ES-I3 (cell line): ENCODE data around the gene MBNL1.

Source experiments
- H3K36me3 ChIP-seq: 2 replicates; pipeline ENCODE4 v1.6.1; 2013; ENCODE audit warnings: mild to moderate bottlenecking, low read length, control low read depth, moderate library complexity; ENCODE audit not compliant: insufficient read depth
- H3K4me1 ChIP-seq: 2 replicates; pipeline ENCODE4 v1.6.1; 2013; ENCODE audit warnings: mild to moderate bottlenecking, control low read depth, low read length; ENCODE audit not compliant: insufficient read depth
- H3K9ac ChIP-seq: 2 replicates; pipeline ENCODE4 v1.6.1; 2013; ENCODE audit warnings: low read depth, mild to moderate bottlenecking, low read length, moderate library complexity
- H3K9me3 ChIP-seq: 2 replicates; pipeline ENCODE4 v1.6.1; 2013; ENCODE audit warnings: mild to moderate bottlenecking, low read length, moderate library complexity; ENCODE audit not compliant: control insufficient read depth, insufficient read depth

MBNL1 gene

GRCh38 chr3:152259468-152259867 is 9.3 kb upstream of the MBNL1 start:
- no peaks in the 10 kb centered on the region for H3K4me1 ChIP-seq
- H3K9me3 ChIP-seq, result no peaks in the 10 kb centered on the region
- no peaks in the 10 kb centered on the region for H3K36me3 ChIP-seq
- no peak overlapping the region for H3K9ac ChIP-seq

GRCh38 chr3:152260026-152260425 is 8.7 kb upstream of the MBNL1 start:
- Histone ChIP-seq H3K9me3 (no peaks in the 10 kb centered on the region), H3K36me3 (no peaks in the 10 kb centered on the region), H3K4me1 (no peaks in the 10 kb centered on the region), H3K9ac (no peak overlapping the region)

- Histone ChIP-seq H3K9me3 (no peaks in the 10 kb centered on the region), H3K9ac (no peak overlapping the region), H3K36me3 (no peaks in the 10 kb centered on the region), H3K4me1 (no peaks in the 10 kb centered on the region)
Observed at GRCh38 chr3:152260529-152260928, 8.2 kb upstream of the MBNL1 start.

GRCh38 chr3:152261329-152261728 is 7.4 kb upstream of the MBNL1 start:
- H3K4me1 ChIP-seq, result peaks cover 2% of the 10 kb centered on the region; the same call in 1 of the 2 replicates

GRCh38 chr3:152263711-152264110 is 5.0 kb upstream of the MBNL1 start:
- Histone ChIP-seq H3K4me1 (peaks cover 20% of the 10 kb centered on the region), H3K9ac (no peak overlapping the region), H3K36me3 (no peaks in the 10 kb centered on the region), H3K9me3 (no peaks in the 10 kb centered on the region)

More at GRCh38 chr3:152261329-152261728, 7.4 kb upstream of the MBNL1 start:
- H3K36me3 ChIP-seq, result no peaks in the 10 kb centered on the region
- H3K9me3 ChIP-seq, result no peaks in the 10 kb centered on the region
- no peak overlapping the region for H3K9ac ChIP-seq

- Histone ChIP-seq H3K9me3 (no peaks in the 10 kb centered on the region), H3K9ac (no peak overlapping the region), H3K4me1 (peaks cover 20% of the 10 kb centered on the region), H3K36me3 (no peaks in the 10 kb centered on the region)
Observed at GRCh38 chr3:152264378-152264777, 4.4 kb upstream of the MBNL1 start.

GRCh38 chr3:152266221-152266995 is 2.3 kb upstream of the MBNL1 start:
- Histone ChIP-seq H3K9ac (no peak overlapping the region), H3K9me3 (no peaks in the 10 kb centered on the region), H3K36me3 (no peaks in the 10 kb centered on the region), H3K4me1 (peaks cover 20% of the 10 kb centered on the region)

GRCh38 chr3:152267831-152268554 is 736 bp upstream of the MBNL1 start:
- Histone ChIP-seq H3K4me1 (peaks cover 20% of the 10 kb centered on the region), H3K9ac (peak overlapping the region; percentile 62), H3K36me3 (no peaks in the 10 kb centered on the region), H3K9me3 (no peaks in the 10 kb centered on the region)

- Histone ChIP-seq H3K4me1 (peaks cover 20% of the 10 kb centered on the region), H3K36me3 (no peaks in the 10 kb centered on the region), H3K9ac (peak overlapping the region; percentile 62), H3K9me3 (no peaks in the 10 kb centered on the region)
Observed at GRCh38 chr3:152269056-152269830, 514 bp downstream of the MBNL1 start.

- H3K36me3 ChIP-seq, result no peaks in the 10 kb centered on the region
- H3K9ac ChIP-seq, result peak overlapping the region; percentile 62
- H3K4me1 ChIP-seq, result peaks cover 23% of the 10 kb centered on the region
- no peaks in the 10 kb centered on the region for H3K9me3 ChIP-seq
Observed at GRCh38 chr3:152269831-152270734, 1.4 kb downstream of the MBNL1 start.

- H3K9ac ChIP-seq, result no peak overlapping the region
- no peaks in the 10 kb centered on the region for H3K9me3 ChIP-seq
- no peaks in the 10 kb centered on the region for H3K36me3 ChIP-seq
- peaks cover 25% of the 10 kb centered on the region for H3K4me1 ChIP-seq
Observed at GRCh38 chr3:152270937-152271336, 2.2 kb downstream of the MBNL1 start.

GRCh38 chr3:152271501-152272236 is 2.9 kb downstream of the MBNL1 start:
- Histone ChIP-seq H3K4me1 (peaks cover 20% of the 10 kb centered on the region), H3K9me3 (no peaks in the 10 kb centered on the region), H3K9ac (no peak overlapping the region), H3K36me3 (no peaks in the 10 kb centered on the region)

- H3K36me3 ChIP-seq, result no peaks in the 10 kb centered on the region
- H3K4me1 ChIP-seq, result peaks cover 9% of the 10 kb centered on the region
- H3K9me3 ChIP-seq, result no peaks in the 10 kb centered on the region
- H3K9ac ChIP-seq, result no peak overlapping the region
Observed at GRCh38 chr3:152272771-152273242, 4.1 kb downstream of the MBNL1 start.
